ENCODE data around the gene DDIT3. TPM values are rescaled to one million over a fixed set of nuclear protein-coding genes. Genes with fewer than 3 reads are reported as not detected.

DDIT3 gene
- total RNA-seq, 1 experiment from 2014 or later, result 61.9 TPM

DNA sequence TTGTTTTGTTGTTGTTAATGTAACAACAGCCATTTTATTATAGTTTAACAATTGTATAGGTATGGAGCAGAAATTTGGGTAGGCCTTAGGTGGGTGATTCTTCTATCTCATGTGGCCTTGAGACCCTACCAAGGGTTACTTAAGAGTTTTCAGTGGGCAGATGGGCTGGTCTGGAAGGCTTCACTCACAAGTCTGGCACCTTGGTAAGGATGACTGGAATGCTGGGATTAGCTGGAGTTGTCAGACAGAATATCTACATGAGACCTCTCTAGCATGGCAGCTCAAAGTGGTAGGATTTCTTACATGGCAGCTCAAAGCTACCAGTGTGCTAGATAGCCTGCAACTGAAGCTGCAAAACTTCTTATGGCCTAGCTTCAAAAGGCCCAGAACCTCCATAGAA is 34.6 kb downstream of the DDIT3 start:
- Histone ChIP-seq H3K27ac (ENCODE audit: low read depth, low read length, poor library complexity, severe bottlenecking) (no peak overlapping the region), H3K27me3 (replicated peaks; ENCODE audit: insufficient read depth, low read depth, low read length, poor library complexity) (no peaks in the 10 kb centered on the region), H3K36me3 (ENCODE audit: insufficient read depth, low read length, poor library complexity, severe bottlenecking) (peaks cover 21% of the 10 kb centered on the region), H3K9me3 (ENCODE audit: low read depth, low read length, poor library complexity, severe bottlenecking) (no peaks in the 10 kb centered on the region), H3K4me3 (ENCODE audit: low read depth, low read length, poor library complexity, severe bottlenecking) (no peak overlapping the region), H3K4me1 (ENCODE audit: insufficient read depth, low read length, poor library complexity, severe bottlenecking) (peaks cover 9% of the 10 kb centered on the region)
- TF ChIP-seq, protein P1, sequence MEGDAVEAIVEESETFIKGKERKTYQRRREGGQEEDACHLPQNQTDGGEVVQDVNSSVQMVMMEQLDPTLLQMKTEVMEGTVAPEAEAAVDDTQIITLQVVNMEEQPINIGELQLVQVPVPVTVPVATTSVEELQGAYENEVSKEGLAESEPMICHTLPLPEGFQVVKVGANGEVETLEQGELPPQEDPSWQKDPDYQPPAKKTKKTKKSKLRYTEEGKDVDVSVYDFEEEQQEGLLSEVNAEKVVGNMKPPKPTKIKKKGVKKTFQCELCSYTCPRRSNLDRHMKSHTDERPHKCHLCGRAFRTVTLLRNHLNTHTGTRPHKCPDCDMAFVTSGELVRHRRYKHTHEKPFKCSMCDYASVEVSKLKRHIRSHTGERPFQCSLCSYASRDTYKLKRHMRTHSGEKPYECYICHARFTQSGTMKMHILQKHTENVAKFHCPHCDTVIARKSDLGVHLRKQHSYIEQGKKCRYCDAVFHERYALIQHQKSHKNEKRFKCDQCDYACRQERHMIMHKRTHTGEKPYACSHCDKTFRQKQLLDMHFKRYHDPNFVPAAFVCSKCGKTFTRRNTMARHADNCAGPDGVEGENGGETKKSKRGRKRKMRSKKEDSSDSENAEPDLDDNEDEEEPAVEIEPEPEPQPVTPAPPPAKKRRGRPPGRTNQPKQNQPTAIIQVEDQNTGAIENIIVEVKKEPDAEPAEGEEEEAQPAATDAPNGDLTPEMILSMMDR (conservative IDR thresholded peaks at IDR 0.05; ENCODE audit: low read depth, low read length), result no peak
- TF ChIP-seq EZH2 (IDR thresholded peaks at IDR 0.05; ENCODE audit: borderline replicate concordance, low read depth, low read length, poor library complexity, severe bottlenecking), result no peak
- no TSS peak for BruUV-seq (replicated peaks)
- no peak for DNase-seq (ENCODE audit: low spot score)
- ChIA-PET POLR2A (ENCODE audit: low non-redundant PET) (no interaction called here), CTCF (interaction anchor here (0.6 kb wide), 1 partner anchor 746 kb away, joined by 3 read pairs; no protein-coding TSS in a partner anchor)
- intact Hi-C loops (cut with micrococcal nuclease; ENCODE audit: unreplicated experiment), result no loop called here

DNA sequence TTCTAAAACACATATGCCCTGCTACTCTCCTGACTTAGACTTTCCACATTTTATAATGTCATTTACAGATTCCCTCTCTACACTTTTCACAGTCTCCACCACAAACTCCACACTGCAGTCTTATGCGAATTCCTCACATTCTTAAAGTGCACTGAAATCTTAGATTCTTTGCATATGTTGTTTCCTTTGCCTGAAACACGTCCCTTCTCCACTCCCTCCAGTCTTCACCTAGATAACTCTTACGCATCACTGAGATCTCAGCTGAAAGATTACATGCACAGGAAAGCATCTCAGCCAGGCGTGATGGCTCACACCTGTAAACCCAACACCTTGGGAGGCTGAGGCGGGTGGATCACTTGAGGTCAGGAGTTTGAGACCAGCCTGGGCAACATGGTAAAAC is 36.8 kb downstream of the DDIT3 start:
- intact Hi-C loops (cut with micrococcal nuclease; ENCODE audit: unreplicated experiment), result no loop called here

DNA sequence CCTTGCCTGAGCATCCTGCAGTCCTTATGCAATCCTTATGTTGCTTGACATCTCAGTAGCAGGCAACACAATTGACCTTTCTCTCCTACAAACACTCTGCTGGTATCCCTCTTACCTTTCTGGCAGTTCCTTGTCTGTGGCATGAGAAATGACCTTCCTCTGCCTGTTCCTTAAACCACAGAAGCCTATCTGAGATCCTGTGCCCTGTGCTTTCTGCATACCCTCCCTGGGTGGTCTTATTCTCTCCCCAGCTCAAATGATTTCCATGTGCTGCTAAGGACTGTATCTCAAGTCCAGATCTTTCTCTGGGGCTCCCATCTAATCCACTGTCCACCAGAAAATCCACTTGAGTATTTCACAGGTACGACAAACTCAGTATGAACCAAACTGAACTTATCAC is 38.6 kb downstream of the DDIT3 start:
- CTCF ChIA-PET, result no interaction called here
- H3K4me1 ChIP-seq (ENCODE audit: insufficient read depth, low read length, poor library complexity, severe bottlenecking), result no peaks in the 10 kb centered on the region
- no peaks in the 10 kb centered on the region for H3K36me3 ChIP-seq (ENCODE audit: insufficient read depth, low read length, poor library complexity, severe bottlenecking)
- no peaks in the 10 kb centered on the region for H3K27me3 ChIP-seq (replicated peaks; ENCODE audit: insufficient read depth, low read depth, low read length, poor library complexity)
- intact Hi-C loops (cut with micrococcal nuclease; ENCODE audit: unreplicated experiment), result no loop called here
- TF ChIP-seq EZH2 (IDR thresholded peaks at IDR 0.05; ENCODE audit: borderline replicate concordance, low read depth, low read length, poor library complexity, severe bottlenecking), result no peak
- TF ChIP-seq, protein P1 (conservative IDR thresholded peaks at IDR 0.05; ENCODE audit: low read depth, low read length), result no peak
- POLR2A ChIA-PET (ENCODE audit: low non-redundant PET), result no interaction called here
- no peaks in the 10 kb centered on the region for H3K9me3 ChIP-seq (ENCODE audit: low read depth, low read length, poor library complexity, severe bottlenecking)
- no peak overlapping the region for H3K4me3 ChIP-seq (ENCODE audit: low read depth, low read length, poor library complexity, severe bottlenecking)
- BruUV-seq (replicated peaks), result no TSS peak
- no peak overlapping the region for H3K27ac ChIP-seq (ENCODE audit: low read depth, low read length, poor library complexity, severe bottlenecking)
- DNase-seq (ENCODE audit: low spot score), result no peak

More for the DNA sequence above, 36.8 kb downstream of the DDIT3 start:
- Histone ChIP-seq H3K27ac (ENCODE audit: low read depth, low read length, poor library complexity, severe bottlenecking) (peak overlapping the region; percentile 16), H3K27me3 (replicated peaks; ENCODE audit: insufficient read depth, low read depth, low read length, poor library complexity) (no peaks in the 10 kb centered on the region), H3K4me3 (ENCODE audit: low read depth, low read length, poor library complexity, severe bottlenecking) (no peak overlapping the region), H3K9me3 (ENCODE audit: low read depth, low read length, poor library complexity, severe bottlenecking) (no peaks in the 10 kb centered on the region), H3K36me3 (ENCODE audit: insufficient read depth, low read length, poor library complexity, severe bottlenecking) (no peaks in the 10 kb centered on the region), H3K4me1 (ENCODE audit: insufficient read depth, low read length, poor library complexity, severe bottlenecking) (no peaks in the 10 kb centered on the region)
- ChIA-PET CTCF (interaction anchor here (0.6 kb wide), 1 partner anchor 22 kb away, joined by 3 read pairs; no protein-coding TSS in a partner anchor), POLR2A (ENCODE audit: low non-redundant PET) (no interaction called here)
- no peak for DNase-seq (ENCODE audit: low spot score)
- TF ChIP-seq, protein P1 (conservative IDR thresholded peaks at IDR 0.05; ENCODE audit: low read depth, low read length), result no peak
- TF ChIP-seq EZH2 (IDR thresholded peaks at IDR 0.05; ENCODE audit: borderline replicate concordance, low read depth, low read length, poor library complexity, severe bottlenecking), result no peak
- BruUV-seq (replicated peaks), result no TSS peak
